Tibial artery (tissue), 4 donors: ENCODE results near the gene MCRIP1.

Source experiments
- DNase-seq, 2 donors: peaks; one replicate each; pipeline ENCODE4 v3.0.0-alpha.2; 2019
- H3K27ac ChIP-seq, 2 donors: fragments of 200-600 bp; sonication (generic) in 1 of 2; 1 replicate in 1 of 2; 2 replicates in 1 of 2; pipeline ENCODE4 v1.5.1; 2018 to 2019; ENCODE audit warnings: mild to moderate bottlenecking in 1 of 2
- H3K27me3 ChIP-seq, 2 donors: fragments of 200-600 bp; sonication (generic) in 1 of 2; one replicate each; pipeline versions ENCODE4 v1.5.1 to v1.6.0; 2016 to 2019
- H3K36me3 ChIP-seq, 3 donors: fragments of 200-600 bp; sonication (generic) in 2 of 3; one replicate each; pipeline ENCODE4 v1.5.1; 2016 to 2019; ENCODE audit warnings: mild to moderate bottlenecking in 2 of 3
- H3K4me1 ChIP-seq, 4 donors: fragments of 200-600 bp; sonication (generic) in 2 of 4; 1 replicate in 3 of 4; 2 replicates in 1 of 4; pipeline ENCODE4 v1.5.1; 2016 to 2019
- H3K4me3 ChIP-seq, 2 donors: fragments of 200-600 bp; sonication (generic) in 1 of 2; 1 replicate in 1 of 2; 2 replicates in 1 of 2; pipeline ENCODE4 v1.5.1; 2018 to 2019; ENCODE audit warnings: mild to moderate bottlenecking in 2 of 2
- H3K9me3 ChIP-seq, 3 donors: fragments of 200-600 bp; sonication (generic) in 1 of 3; one replicate each; pipeline ENCODE4 v1.5.1; 2016 to 2019
- intact Hi-C: fragments of 100-400 bp; cut with DNase I; formaldehyde crosslinking; loops from one replicate; pipeline ENCODE4 v1.15.0; 2023; ENCODE audit warnings: low total_unique reads
- TF ChIP-seq, protein P1 (sequence below), 2 experiments: fragments of 200-600 bp in 1 of 2; fragments of 450-650 bp in 1 of 2; IDR thresholded peaks; one replicate each; pipeline ENCODE4 v1.5.1; 2017 to 2019; ENCODE audit warnings: antibody characterized with exemption in 2 of 2, mild to moderate bottlenecking in 1 of 2, moderate library complexity in 1 of 2

Gene MCRIP1

DNA sequence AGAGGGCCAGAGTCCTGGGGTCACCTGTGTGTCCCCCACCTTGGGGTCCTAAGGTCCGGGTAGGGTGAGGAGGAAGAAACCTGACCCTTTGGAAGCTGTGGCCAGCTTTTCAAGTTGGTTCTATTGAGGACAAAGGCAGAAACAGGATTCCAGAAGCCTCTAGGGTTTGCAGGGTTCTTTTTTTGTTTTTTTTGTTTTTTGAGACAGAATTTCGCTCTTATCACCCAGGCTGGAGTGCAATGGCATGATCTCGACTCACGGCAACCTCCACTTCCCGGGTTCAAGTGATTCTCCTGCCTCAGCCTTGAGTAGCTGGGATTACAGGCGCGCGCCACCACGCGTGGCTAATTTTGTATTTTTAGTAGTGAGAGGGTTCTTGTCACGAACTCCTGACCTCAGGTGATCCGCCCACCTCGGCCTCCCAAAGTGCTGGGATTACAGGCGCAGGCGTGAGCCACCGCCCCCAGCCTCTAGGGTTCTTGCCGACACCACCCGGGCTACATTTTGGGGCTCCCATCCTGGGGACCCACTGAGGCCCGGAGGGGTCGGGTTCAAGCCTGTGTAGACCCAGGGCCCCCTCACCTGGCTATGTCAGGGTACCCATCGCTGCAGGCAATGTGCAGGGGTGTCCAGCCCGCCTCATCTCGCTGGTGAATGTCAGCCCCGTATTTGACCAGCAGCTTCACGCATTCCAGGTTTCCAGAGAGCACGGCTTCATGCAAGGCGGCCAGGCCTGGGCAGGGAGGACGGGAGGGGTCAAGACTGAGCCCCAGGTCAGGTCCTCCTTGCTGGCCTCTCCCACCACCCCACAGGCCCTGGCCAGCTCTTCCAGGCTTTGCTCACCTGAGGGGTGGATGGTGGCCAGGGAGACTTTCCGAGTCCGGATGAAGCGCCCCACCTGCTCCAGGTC is 1.1 kb upstream of the MCRIP1 start:
- no peaks in the 10 kb centered on the region for H3K9me3 ChIP-seq
- peak overlapping the region; percentile 69 to 85 for H3K4me3 ChIP-seq
- peaks cover 0 to 32% (median 22%) of the 10 kb centered on the region in 4 donors for H3K4me1 ChIP-seq
- no peaks in the 10 kb centered on the region for H3K27me3 ChIP-seq
- H3K36me3 ChIP-seq, result peaks cover 0 to 5% (median 0%) of the 10 kb centered on the region in 3 donors
- H3K27ac ChIP-seq, result peak overlapping the region; percentile 87 to 96
- intact Hi-C loops, result no loop called here
- TF ChIP-seq, protein P1, sequence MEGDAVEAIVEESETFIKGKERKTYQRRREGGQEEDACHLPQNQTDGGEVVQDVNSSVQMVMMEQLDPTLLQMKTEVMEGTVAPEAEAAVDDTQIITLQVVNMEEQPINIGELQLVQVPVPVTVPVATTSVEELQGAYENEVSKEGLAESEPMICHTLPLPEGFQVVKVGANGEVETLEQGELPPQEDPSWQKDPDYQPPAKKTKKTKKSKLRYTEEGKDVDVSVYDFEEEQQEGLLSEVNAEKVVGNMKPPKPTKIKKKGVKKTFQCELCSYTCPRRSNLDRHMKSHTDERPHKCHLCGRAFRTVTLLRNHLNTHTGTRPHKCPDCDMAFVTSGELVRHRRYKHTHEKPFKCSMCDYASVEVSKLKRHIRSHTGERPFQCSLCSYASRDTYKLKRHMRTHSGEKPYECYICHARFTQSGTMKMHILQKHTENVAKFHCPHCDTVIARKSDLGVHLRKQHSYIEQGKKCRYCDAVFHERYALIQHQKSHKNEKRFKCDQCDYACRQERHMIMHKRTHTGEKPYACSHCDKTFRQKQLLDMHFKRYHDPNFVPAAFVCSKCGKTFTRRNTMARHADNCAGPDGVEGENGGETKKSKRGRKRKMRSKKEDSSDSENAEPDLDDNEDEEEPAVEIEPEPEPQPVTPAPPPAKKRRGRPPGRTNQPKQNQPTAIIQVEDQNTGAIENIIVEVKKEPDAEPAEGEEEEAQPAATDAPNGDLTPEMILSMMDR (IDR thresholded peaks at IDR 0.05), result no peak
- no peak for DNase-seq

DNA sequence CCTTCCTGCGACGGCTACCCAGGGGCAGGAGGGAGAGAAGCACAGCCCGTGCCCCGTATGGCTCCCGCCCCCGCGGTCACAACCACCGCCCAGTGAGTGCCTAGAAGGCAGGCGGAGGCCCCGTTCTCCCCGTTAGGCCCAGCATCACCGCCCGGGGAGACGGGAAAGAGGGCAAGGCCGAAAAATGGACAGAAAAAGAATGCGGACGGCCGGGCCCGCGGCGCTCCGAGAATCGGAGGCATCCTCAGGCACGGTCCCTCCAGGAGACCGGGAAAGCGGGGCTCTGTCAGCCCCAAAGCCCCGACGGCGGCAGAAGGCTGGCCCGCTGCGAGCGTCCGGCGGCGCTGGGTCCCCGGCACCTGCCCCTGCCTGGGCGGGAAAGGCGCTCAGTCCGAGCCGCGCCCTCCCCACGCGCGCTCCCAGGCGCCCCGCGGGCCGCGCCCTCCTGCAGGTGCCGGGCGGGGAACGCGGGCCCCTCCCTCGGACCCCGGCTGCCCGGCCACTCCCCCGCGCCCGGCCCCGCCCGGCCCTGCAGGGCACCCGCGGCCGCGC is 407 bp downstream of the MCRIP1 start:
- Histone ChIP-seq H3K27me3 (no peaks in the 10 kb centered on the region), H3K4me1 (peaks cover 0 to 32% (median 25%) of the 10 kb centered on the region in 4 donors), H3K36me3 (peaks cover 0 to 5% (median 0%) of the 10 kb centered on the region in 3 donors), H3K9me3 (no peaks in the 10 kb centered on the region), H3K4me3 (peak overlapping the region; percentile 69 to 85), H3K27ac (peak overlapping the region; percentile 91 to 96)
- DNase-seq, result peak in 1 of 2 donors; percentile 75
- intact Hi-C loops, result no loop called here
- TF ChIP-seq, protein P1 (IDR thresholded peaks at IDR 0.05), result no peak

DNA sequence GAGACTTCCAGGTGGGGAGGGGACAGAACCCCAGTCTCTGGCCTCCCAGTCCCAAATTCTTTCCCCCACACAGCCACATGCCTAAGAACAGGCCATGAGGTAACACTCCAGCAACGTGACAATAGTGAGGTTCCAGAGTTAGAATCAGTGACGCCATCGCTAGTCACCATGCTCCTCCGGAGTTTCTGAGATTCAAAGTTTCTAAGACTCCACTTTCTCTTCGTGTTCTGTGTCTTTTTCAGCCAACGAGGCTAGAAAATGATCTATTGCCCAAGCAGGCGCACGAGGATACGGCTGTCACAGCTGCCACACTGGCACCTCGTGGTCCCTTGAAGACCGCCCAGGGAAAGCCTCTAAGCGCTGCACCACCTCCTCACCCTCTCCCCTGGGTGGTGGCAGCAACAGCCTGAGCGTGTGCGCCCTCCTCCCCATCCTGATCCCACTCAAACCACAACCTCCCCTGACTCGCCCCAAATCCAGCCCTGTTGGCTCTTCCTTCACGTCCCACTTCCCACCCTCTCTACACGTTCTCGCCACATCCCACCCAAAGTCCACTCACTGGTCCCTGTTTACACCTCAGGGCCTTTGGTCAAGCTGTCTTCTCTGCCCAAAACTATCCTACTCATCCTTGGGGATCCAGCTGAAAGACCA is 1.0 kb downstream of the MCRIP1 start:
- H3K27me3 ChIP-seq, result no peaks in the 10 kb centered on the region
- peaks cover 0 to 5% (median 0%) of the 10 kb centered on the region in 3 donors for H3K36me3 ChIP-seq
- H3K27ac ChIP-seq, result peak overlapping the region; percentile 91 to 96
- H3K4me1 ChIP-seq, result peaks cover 0 to 32% (median 25%) of the 10 kb centered on the region in 4 donors
- peak; percentile 31 to 85 for DNase-seq
- H3K9me3 ChIP-seq, result no peaks in the 10 kb centered on the region
- TF ChIP-seq, protein P1 (IDR thresholded peaks at IDR 0.05), result no peak
- peak overlapping the region; percentile 69 to 85 for H3K4me3 ChIP-seq
- intact Hi-C loops, result no loop called here

DNA sequence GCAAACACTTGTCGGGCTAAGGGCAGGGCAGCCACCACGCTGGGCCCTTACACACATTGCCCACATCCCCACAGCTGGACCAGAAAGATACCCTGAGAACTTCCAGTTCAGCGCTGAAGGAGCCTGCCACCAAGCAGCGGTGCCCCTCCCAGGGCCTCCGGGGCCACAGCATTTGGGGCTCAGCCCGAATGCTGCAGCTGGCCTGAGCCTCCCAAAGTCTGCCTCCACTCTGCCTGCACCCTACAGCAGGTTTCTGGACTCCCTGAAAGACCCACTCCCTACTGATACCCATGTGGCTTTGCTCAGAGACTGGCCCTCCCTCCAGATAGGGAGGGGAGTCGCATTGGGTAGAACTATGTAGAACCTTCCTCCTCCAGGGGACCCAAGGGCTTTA is 1.5 kb downstream of the MCRIP1 start:
- TF ChIP-seq, protein P1 (IDR thresholded peaks at IDR 0.05), result no peak
- H3K27ac ChIP-seq, result peak overlapping the region; percentile 91 to 96
- DNase-seq, result no peak
- H3K4me3 ChIP-seq, result peak overlapping the region; percentile 69 to 85
- peaks cover 0 to 32% (median 25%) of the 10 kb centered on the region in 4 donors for H3K4me1 ChIP-seq
- intact Hi-C loops, result no loop called here
- no peaks in the 10 kb centered on the region for H3K27me3 ChIP-seq
- peaks cover 0 to 5% (median 0%) of the 10 kb centered on the region in 3 donors for H3K36me3 ChIP-seq
- no peaks in the 10 kb centered on the region for H3K9me3 ChIP-seq

DNA sequence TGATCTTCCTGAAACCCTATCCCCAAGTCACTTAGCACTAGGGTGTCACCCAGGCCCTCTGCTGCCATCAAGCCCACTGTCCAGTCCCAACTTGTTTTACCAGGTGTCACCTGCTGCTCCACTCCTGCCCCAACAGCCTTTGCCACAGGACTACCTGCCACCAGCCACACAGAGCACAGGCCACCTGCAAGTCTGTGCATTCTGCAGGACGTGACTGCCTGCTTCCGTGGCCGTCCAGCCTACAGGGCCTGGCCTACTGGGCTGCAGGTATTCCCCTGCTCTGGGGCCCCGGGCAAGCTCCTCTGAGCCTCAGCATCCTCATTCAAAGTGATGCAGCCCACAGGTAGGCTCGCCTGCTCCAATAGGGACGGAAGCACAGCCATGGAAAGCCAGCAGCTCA is 3.2 kb downstream of the MCRIP1 start:
- H3K9me3 ChIP-seq, result no peaks in the 10 kb centered on the region
- H3K36me3 ChIP-seq, result peaks cover 0 to 9% (median 6%) of the 10 kb centered on the region in 3 donors
- H3K4me1 ChIP-seq, result peaks cover 0 to 32% (median 25%) of the 10 kb centered on the region in 4 donors
- H3K4me3 ChIP-seq, result no peak overlapping the region
- TF ChIP-seq, protein P1 (IDR thresholded peaks at IDR 0.05), result no peak
- DNase-seq, result no peak
- intact Hi-C loops, result no loop called here
- H3K27ac ChIP-seq, result no peak overlapping the region
- no peaks in the 10 kb centered on the region for H3K27me3 ChIP-seq
